ENCODE data around the gene ADAM30.
"Not testable (repeated sequence)": the region's sequence is repeated elsewhere in the genome, so short reads cannot be mapped to it uniquely, and the experiment has no call there.

ADAM30 gene

DNA sequence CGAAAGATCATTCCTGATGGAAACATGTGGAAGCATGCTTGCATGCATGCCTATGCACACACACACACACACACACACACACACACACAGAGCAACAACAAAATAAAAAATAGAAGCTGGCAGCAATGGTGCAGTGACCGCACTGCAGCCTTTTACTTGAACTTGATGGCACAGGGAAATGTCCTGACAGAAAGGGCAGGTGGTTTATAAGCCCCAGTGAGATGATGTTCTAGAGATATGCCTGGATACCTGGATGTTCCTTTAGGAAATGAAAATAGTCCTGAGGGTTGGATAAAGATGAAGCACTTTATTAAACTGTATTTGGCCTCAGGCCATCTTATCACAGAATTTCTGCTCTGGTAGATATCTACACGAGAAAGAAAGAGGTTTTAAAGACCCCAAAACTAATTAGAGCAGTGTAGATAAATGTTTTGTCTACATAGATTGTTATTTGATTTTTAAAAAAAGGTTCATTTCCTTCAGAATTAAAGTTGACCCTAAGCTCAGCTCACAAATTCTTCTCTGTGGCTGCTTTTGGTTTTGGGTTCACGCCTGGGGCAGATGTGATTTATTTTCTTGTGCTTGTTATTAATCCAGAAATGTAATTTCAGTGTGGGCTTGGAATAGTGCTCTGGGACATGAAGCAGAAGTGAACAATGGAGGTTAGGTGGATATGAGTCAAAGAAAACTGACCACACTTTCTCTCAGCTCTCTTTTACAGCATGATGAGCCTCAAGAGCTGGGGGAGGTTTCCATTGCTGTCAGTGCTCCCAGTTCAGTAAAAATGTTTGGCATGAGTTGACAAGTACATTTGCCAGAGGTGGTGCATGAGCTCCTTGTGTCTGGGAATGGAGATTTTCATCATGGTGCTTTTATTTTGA is 22.9 kb downstream of the ADAM30 start:
- no peak for DNase-seq (ENCODE audit: low spot score)

DNA sequence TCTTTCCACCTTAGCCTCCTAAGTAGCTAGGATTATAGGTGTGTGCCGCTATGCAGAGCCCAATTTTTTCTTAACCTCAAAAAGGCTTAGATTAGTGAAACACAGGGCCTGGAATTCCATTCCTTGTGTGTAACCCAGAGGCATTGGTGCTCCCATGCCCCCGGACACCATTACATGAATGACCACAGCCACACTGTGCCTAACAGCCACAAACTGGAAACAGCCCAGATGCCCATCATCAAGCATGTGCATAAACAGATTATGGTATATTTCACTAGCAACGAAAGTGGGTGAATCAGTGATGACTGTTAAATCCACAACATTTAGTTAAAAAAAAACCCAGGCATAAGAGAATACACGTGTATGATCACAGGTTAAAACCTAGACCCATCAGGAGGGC is 24.4 kb downstream of the ADAM30 start:
- DNase-seq (ENCODE audit: low spot score): no peak

DNA sequence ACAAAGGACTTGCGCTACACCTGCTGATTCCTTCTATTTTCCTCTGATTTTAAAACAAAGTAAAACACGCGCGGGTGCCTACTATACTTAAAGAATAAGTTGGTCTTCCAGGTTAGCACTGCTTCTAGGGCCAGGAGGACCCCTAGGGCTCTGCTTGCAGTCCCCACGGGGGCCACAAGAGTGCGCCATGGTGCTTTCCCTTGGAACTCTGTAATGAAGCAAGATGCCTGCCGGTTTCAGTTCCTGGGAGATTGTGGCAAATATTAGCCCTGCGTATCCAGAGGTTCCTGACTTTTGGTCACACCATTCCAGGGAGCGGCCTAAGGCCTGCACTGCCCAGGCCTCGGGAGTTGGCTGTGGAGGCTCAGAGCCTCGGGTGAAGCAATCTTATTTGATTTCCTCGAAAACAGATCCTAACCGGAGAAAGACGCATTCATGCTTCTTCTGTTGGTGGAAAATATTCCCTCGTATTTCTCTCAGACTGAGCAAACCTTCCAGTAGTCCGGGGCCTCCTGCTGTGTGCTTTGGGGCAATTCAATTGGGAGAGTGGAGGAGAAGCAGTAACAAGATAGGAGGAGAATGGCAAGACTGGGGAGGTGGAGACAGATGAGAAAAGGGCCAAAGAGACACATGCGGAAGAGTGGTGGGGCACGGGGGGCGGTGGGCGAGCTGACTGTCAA is 25.3 kb downstream of the ADAM30 start:
- DNase-seq (ENCODE audit: low spot score): peak; percentile 56

DNA sequence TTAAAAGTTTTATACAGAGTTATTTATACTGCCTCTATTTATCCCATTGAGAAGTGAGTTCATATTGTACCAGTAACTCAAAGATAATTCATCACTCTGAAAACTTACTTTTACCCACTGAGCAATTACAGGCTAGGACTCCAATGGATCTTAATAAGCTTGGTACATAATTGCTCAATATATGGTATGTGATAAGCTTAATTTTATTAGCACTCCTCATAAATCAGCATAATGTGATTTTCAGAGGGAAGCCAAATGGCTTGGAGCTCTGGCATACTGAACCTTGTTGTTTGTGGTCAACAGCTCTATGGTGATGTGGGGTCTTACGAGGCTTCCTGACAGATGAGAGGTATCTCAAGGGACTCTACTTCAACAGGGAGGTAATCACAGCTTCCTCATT is 26.3 kb downstream of the ADAM30 start:
- DNase-seq (ENCODE audit: low spot score): no peak

DNA sequence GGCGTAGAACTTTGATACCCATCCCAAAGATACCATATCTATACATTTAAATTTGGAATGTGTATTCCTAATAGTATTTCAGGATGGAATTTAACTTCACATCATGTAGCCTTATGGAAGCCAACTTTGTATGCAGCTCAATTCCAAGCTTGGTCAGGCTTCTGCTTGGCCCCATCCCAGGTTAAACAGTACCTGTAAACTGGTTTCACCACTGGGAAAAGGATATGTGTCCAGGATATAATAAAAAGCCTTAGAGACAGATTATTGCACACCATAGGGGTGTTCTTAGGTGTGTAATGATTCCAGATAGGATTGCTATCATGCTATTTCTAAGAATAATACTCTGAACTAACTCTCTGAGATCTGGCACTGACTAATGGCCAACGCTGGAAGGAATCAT is 28.1 kb downstream of the ADAM30 start:
- DNase-seq (ENCODE audit: low spot score): no peak

DNA sequence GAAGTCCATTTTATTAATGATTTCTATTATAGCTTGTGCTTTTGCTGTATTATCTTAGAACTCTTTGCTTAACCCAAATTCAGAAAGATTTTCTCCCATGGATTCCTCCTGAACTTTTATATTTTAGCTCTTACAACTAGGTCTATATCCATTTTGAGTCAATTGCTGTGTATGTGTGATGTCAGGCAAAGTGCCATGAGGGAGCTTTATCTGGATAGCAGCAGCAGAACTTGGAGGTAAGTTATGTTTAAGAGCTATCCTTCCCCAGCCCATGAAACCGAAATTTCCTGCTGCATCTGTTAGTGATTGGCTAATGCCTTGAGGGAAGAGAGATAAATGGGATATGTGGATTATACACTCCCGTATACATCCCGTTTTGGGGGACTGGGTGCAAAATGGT is 29.9 kb downstream of the ADAM30 start:
- DNase-seq (ENCODE audit: low spot score): no peak

DNA sequence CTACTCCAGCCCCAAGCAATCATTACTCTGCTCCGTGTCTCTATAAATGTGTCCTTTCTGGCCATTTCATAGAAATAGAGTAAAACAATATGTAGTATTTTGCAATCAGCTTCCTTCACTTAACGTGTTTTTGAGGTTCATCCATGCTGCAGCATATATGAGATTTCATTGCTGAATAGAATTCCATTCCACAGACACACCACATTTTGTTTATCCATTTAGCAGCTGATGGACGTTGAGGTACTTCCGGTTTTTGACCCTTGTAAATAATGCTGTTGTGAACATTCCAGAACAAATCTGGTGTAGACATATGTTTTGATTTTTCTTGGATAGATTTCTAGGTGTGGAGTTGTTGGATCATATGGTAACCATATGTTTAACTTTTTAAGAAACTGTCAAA is 30.7 kb downstream of the ADAM30 start:
- DNase-seq (ENCODE audit: low spot score): no peak

DNA sequence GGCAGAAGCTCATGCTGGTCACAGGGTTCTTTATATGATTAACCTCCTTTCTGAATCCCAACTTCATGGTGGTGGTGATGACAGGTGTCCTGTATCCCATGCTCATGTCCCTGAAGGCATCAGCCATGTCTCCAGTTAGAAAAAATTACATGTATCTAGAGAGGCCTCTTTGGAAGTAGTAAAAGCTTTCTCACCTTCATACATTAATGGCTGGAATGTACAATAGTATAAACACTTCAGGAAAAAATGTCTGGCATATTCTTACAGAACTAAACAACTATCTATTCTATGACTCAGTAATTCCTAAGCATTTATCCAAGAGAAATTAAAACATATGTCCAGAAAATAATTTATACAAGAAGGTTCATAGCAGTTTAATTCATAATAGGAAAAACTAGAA is 34.0 kb downstream of the ADAM30 start:
- no peak for DNase-seq (ENCODE audit: low spot score)

DNA sequence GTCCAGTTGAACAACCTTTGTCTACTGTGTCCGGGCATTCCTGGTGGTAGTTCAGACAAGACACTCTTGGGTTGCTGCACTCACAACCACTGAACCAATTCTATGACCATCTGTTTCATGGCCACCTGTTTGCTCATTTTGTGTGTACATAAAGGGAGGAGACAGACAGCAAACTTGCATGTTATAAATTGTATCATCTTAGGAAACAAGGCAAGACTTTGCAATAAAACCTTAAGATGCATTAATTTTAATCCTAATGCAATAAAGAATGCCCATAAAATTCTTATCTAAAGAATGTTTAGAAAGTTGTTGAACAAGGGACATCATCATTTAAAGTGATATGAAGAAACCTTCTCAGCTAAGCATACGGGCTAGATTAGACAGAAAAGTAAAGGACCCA is 34.8 kb downstream of the ADAM30 start:
- no peak for DNase-seq (ENCODE audit: low spot score)

DNA sequence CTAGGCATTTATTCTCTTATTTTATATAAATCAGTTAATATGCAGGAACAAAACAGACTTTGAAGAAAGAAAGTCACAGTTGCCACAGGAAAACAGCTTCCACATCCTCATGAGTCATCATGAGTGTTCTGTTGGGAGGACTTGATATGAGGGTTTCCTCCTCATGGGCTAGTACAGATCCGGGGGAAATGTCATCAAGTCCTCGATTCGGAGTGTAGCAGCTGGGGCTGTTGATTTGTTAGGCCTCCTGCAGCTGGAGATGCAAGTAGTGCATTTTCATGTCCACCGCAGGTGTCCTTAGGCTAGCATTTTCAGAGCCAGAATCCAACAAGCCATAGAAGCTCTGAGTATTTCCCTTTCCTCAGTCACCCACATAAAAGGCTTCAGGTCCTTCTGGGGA is 36.7 kb downstream of the ADAM30 start:
- DNase-seq (ENCODE audit: low spot score): peak; percentile 8

DNA sequence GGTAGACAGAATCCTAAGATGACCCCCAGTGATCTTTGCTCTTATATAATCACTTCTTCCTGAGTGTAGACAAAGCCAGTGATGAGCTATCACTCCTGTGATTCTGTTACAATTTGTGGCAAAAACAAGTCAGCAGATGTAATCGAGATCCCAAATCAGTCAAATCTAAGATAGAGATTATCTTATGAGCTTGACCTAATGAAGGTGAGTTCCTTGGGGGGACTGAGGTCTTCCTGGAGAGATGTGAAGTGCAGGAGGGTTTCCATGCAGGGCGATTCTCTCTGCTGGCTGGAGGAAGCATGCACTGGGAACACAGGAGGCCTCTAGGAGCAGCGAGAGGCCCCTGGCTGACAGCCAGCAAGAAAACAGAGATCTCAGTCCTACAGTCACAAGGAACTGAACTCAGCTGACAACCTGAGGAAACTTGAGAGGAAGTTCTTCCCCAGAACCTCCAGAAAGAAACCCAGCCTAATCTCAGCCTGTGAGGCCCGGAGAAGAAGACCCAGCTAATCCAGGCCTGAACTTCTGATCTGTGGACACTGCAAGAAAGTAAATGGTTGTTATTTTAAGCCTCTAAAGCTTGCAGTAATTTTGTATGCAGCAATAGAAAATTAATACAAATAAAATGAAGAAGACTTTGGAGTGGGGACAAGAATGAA is 37.6 kb downstream of the ADAM30 start:
- not testable (repeated sequence) for DNase-seq (ENCODE audit: low spot score)

DNA sequence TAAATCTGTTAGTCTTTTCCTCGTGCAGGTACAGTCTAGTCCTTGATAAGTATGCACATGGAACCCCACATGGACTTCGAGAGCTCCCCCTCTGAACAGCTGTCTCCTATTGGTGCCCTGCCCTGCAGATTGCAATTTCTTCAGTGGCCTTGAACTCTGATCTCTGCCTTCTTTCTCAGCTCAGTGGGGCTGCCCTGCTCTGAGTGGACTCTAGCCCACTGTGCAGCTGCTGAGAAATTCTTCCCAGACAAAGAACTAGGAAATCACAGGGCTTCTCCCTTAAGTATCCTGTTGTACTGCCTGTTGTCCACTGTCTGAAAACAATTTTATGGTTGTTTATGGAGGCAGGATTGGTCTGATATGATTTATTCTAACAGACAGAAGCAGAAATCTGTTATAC is 38.2 kb downstream of the ADAM30 start:
- no peak for DNase-seq (ENCODE audit: low spot score)

DNA sequence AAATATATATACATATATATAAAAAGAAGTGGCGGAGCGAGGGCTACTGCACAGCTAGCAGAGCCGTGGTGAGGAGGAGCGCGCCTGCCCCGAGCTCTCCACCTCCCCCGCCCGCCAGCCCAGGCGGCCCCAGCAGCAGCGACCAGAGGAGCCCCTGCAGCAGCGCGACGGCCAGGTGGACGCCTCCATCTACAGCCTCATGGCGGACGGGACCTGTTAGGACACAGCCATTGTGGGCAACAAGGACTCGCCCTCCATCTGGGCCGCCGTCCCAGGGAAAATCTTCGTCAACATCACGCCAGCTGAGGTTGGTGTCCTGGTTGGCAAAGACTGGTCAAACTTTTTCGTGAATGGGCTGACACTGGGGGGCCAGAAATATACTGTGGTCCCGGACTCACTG is 43.2 kb downstream of the ADAM30 start:
- DNase-seq (ENCODE audit: low spot score): no peak

DNA sequence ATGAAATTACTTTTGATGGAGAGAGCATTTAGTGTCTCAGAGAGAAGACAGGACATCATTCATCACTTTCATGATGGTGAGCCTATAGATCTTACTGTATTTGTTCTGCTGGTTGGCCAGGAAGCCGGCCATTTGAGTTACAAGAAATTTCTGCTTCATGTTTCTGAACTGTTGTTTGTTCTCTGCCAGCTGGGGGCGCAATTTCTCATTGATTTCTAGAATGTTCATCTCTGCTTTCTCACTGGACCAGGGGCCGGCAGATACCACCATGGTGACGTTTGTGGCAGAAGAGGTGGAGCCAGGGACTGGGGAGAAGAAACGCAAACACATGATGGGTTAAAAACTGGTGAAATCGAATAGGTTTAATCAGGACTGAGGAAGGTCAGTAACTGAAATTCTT is 52.1 kb downstream of the ADAM30 start:
- DNase-seq (ENCODE audit: low spot score): not testable (repeated sequence)
